ENCODE results near the gene SLC22A3.
"Not testable (repeated sequence)": the region's sequence is repeated elsewhere in the genome, so short reads cannot be mapped to it uniquely, and the experiment has no call there.

SLC22A3 gene

DNA sequence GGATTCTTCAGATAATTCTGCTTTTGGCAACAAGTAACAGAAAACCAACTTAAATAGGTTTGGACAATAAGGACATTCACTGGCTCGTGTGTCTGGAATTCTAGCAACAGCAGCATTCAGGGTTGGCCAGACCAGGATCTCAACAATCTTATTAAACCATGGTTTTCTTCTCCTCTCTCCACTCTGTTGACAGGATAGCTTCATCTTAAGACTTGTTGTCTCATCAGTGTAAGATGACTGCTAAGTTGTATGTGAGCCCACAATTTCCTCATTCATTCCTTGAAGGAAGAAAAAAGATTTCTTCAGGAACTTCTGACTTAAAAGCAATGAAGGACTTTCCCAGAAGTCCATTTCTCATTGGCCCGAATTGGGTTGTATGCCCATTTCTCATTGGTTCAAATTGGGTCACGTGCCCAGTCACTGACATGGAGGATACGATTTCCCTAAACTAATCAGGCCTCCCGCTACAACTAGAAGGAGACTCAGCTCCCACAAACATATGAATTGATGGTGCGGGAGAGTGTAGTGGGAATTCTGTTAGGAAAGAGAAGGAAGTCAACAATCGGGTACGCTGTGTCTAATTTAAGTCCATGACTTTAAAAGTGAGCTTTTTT is 83.7 kb downstream of the SLC22A3 start:
- peaks cover 21% of the 10 kb centered on the region for H3K4me1 ChIP-seq (ENCODE audit: control insufficient read depth, low read depth, low read length)
- no peaks in the 10 kb centered on the region for H3K9me3 ChIP-seq (ENCODE audit: control insufficient read depth, low read depth, low read length)
- no peaks in the 10 kb centered on the region for H3K36me3 ChIP-seq (ENCODE audit: control insufficient read depth, low read depth, low read length)
- H3K27ac ChIP-seq (ENCODE audit: low read length), result no peak overlapping the region
- no peaks in the 10 kb centered on the region for H3K27me3 ChIP-seq (ENCODE audit: control insufficient read depth, insufficient read depth, low read length)
- no peak overlapping the region for H3K4me3 ChIP-seq (ENCODE audit: low read length)
- no peak overlapping the region for H3K9ac ChIP-seq (ENCODE audit: low read length)

DNA sequence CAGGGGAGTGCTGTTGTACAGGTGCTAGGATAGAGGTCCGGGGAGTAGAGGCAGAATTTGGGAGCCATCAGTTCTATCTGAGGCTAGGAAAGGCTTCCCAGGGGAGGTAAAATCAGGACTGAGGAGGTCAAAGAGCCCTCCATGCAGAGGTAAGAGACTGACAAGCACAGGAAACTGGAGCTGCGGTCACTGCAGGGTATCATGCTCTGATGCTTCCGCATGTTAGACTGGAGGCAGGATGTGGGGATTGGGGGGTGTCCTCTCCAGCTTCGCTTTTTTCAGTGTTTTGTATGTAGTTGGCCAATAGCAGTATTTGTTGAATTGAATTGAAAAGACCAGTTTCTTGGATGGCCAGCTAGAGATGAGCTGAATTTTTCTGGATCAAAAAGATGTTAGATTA is 87.8 kb downstream of the SLC22A3 start:
- Histone ChIP-seq H3K9me3 (ENCODE audit: control insufficient read depth, low read depth, low read length) (no peaks in the 10 kb centered on the region), H3K36me3 (ENCODE audit: control insufficient read depth, low read depth, low read length) (no peaks in the 10 kb centered on the region), H3K4me3 (ENCODE audit: low read length) (no peak overlapping the region), H3K4me1 (ENCODE audit: control insufficient read depth, low read depth, low read length) (peaks cover 3% of the 10 kb centered on the region), H3K27me3 (ENCODE audit: control insufficient read depth, insufficient read depth, low read length) (peaks cover 4% of the 10 kb centered on the region), H3K27ac (ENCODE audit: low read length) (no peak overlapping the region), H3K9ac (ENCODE audit: low read length) (no peak overlapping the region)

DNA sequence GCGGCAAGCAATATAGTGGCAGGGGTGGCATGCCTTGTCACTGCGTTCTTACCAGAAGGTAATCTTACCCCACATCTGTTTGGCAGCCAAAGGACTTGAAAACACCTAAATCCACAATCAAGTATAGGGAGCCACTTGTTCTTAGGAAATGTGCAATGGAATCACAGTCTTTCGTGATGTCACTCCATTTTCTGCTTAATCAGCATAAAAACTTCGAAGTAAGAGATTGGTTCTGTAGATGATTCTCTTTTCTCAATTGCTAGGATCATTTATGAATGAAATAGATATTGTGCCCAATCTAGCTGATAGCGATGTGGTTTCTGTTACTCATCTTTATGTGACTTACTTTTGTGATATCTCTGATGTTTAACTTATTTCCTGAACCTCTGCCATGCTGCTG is 89.0 kb downstream of the SLC22A3 start:
- Histone ChIP-seq H3K27ac (ENCODE audit: low read length) (no peak overlapping the region), H3K9me3 (ENCODE audit: control insufficient read depth, low read depth, low read length) (no peaks in the 10 kb centered on the region), H3K9ac (ENCODE audit: low read length) (no peak overlapping the region)

DNA sequence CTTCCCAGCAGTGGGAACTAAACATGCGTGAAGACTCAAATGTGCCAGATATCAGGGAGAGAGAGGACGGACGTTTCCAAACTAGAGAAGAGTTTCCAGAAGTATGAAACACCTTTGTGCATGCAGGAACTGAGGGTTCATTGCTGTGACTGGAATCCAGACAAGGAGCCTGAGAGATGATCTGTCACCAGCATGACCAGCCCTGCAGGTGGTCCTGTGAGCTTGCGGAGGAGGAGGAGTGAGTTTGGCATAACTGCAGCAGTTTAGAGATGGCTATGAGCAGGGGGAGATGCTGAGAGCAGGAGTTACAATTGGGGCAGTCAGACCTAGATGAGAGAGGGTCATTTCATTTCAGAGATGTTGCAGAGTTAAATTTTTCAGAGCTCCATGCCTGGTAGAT is 89.6 kb downstream of the SLC22A3 start:
- Histone ChIP-seq H3K4me3 (ENCODE audit: low read length) (no peak overlapping the region), H3K9me3 (ENCODE audit: control insufficient read depth, low read depth, low read length) (no peaks in the 10 kb centered on the region), H3K27me3 (ENCODE audit: control insufficient read depth, insufficient read depth, low read length) (peaks cover 4% of the 10 kb centered on the region), H3K9ac (ENCODE audit: low read length) (no peak overlapping the region), H3K4me1 (ENCODE audit: control insufficient read depth, low read depth, low read length) (peaks cover 3% of the 10 kb centered on the region), H3K27ac (ENCODE audit: low read length) (no peak overlapping the region), H3K36me3 (ENCODE audit: control insufficient read depth, low read depth, low read length) (no peaks in the 10 kb centered on the region)

More for the DNA sequence above, 89.0 kb downstream of the SLC22A3 start:
- no peaks in the 10 kb centered on the region for H3K36me3 ChIP-seq (ENCODE audit: control insufficient read depth, low read depth, low read length)
- H3K4me1 ChIP-seq (ENCODE audit: control insufficient read depth, low read depth, low read length), result peaks cover 3% of the 10 kb centered on the region
- peaks cover 4% of the 10 kb centered on the region for H3K27me3 ChIP-seq (ENCODE audit: control insufficient read depth, insufficient read depth, low read length)
- no peak overlapping the region for H3K4me3 ChIP-seq (ENCODE audit: low read length)

DNA sequence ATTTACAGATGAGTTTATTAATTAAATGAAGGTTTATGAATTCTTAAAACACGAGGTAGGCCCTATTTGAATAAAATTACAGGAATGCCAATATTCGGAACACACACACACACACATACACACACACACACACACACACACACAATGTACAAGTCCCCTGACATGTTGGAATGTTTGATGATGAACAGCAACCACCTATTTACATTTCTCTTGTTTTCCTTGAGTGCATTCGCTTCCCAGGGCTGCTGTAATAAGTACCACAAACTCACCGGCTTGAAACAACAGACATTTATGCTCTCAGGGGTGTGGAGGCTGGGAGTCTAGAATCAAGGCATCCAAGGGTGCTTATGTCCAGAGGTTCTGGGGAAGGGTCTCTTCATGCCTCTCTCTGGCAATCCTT is 90.3 kb downstream of the SLC22A3 start:
- Histone ChIP-seq H3K36me3 (ENCODE audit: control insufficient read depth, low read depth, low read length) (no peaks in the 10 kb centered on the region), H3K9ac (ENCODE audit: low read length) (no peak overlapping the region), H3K27me3 (ENCODE audit: control insufficient read depth, insufficient read depth, low read length) (peaks cover 4% of the 10 kb centered on the region), H3K4me3 (ENCODE audit: low read length) (no peak overlapping the region), H3K27ac (ENCODE audit: low read length) (no peak overlapping the region), H3K9me3 (ENCODE audit: control insufficient read depth, low read depth, low read length) (no peaks in the 10 kb centered on the region), H3K4me1 (ENCODE audit: control insufficient read depth, low read depth, low read length) (peaks cover 3% of the 10 kb centered on the region)

DNA sequence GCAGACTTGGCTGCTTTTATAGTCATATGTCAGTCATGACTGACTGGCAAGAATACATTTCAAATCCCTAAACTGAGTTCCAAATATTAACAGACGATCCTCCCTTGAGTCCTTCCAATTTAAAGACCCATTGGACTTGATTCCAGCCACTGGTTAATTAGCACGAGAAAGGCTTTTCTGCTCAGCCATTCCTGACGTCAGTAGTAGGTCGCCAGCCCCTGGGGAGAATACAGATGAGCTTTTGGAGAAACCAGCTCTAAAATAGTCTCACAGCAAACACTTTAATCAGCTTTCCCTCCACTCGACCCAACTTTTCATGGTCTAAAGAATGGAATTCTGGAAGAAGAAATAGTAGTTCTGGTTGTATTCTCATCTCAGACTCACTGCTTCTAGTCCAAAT is 91.6 kb downstream of the SLC22A3 start:
- Histone ChIP-seq H3K4me1 (ENCODE audit: control insufficient read depth, low read depth, low read length) (no peaks in the 10 kb centered on the region), H3K9ac (ENCODE audit: low read length) (no peak overlapping the region), H3K27me3 (ENCODE audit: control insufficient read depth, insufficient read depth, low read length) (peaks cover 4% of the 10 kb centered on the region), H3K9me3 (ENCODE audit: control insufficient read depth, low read depth, low read length) (no peaks in the 10 kb centered on the region), H3K4me3 (ENCODE audit: low read length) (no peak overlapping the region), H3K27ac (ENCODE audit: low read length) (no peak overlapping the region), H3K36me3 (ENCODE audit: control insufficient read depth, low read depth, low read length) (no peaks in the 10 kb centered on the region)

DNA sequence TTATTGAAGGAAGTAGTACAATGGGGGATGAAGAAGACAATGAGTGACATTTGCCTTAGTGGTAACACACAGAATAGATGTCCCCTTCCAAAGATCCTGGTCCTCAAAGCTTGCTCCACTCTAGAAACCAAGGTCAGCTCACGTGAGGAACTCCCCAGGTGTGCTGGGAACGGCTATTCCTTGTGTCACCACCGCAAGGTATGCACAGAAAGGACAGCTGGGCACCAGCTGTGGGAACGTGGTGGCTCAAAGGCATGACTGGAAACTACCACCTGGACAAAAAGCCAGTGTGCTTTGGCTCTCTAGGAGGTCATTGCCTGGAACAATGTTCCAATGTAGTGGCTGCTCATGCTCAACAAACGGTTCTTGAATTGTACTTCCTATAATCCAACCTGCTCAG is 94.0 kb downstream of the SLC22A3 start:
- H3K9ac ChIP-seq (ENCODE audit: low read length), result no peak overlapping the region
- no peaks in the 10 kb centered on the region for H3K4me1 ChIP-seq (ENCODE audit: control insufficient read depth, low read depth, low read length)
- no peak overlapping the region for H3K27ac ChIP-seq (ENCODE audit: low read length)
- H3K36me3 ChIP-seq (ENCODE audit: control insufficient read depth, low read depth, low read length), result no peaks in the 10 kb centered on the region
- H3K4me3 ChIP-seq (ENCODE audit: low read length), result no peak overlapping the region
- no peaks in the 10 kb centered on the region for H3K9me3 ChIP-seq (ENCODE audit: control insufficient read depth, low read depth, low read length)
- H3K27me3 ChIP-seq (ENCODE audit: control insufficient read depth, insufficient read depth, low read length), result peaks cover 4% of the 10 kb centered on the region

DNA sequence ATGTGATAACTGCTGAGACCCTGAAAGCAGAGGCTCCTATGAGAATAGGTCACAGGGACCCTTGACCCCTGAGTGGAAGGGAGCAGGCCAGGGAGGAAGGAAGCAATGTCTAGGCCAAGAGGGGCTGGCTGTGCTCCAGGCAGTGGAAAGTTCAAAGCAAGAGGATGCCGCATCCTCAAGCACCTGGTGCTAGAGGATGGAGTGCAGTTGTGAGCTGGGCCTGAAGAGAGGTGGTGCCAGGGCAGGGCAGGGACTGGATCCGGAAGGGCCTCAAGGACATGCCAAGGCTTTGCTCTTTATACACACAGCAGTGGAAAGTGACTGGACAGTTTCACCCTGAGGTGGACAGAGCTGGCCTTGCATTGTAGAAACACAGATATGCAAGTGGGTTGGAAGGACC is 97.0 kb downstream of the SLC22A3 start:
- no peak overlapping the region for H3K4me3 ChIP-seq (ENCODE audit: low read length)
- H3K4me1 ChIP-seq (ENCODE audit: control insufficient read depth, low read depth, low read length), result no peaks in the 10 kb centered on the region
- H3K9me3 ChIP-seq (ENCODE audit: control insufficient read depth, low read depth, low read length), result no peaks in the 10 kb centered on the region
- H3K27me3 ChIP-seq (ENCODE audit: control insufficient read depth, insufficient read depth, low read length), result no peaks in the 10 kb centered on the region
- H3K36me3 ChIP-seq (ENCODE audit: control insufficient read depth, low read depth, low read length), result no peaks in the 10 kb centered on the region
- no peak overlapping the region for H3K27ac ChIP-seq (ENCODE audit: low read length)
- no peak overlapping the region for H3K9ac ChIP-seq (ENCODE audit: low read length)

DNA sequence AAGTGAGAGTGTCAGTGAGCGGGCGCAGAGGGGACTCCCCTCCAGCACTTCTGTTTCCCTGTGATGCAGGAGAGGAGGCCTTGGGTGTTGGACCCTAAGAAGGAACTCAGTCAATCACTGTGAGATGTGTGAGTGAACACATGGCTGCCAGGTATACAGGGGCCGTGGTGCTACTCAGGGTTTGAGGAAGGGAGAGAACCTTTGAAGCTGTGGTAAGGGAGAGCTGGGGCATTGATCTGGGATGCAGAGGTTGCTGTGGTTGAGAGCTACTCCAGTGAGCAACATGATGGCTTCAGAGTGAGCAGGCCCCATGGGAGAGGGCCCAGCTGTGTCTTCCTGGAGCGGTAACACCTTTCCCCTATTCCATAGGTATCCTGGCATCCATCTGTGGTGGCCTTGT is 99.2 kb downstream of the SLC22A3 start:
- Histone ChIP-seq H3K36me3 (ENCODE audit: control insufficient read depth, low read depth, low read length) (no peaks in the 10 kb centered on the region), H3K9ac (ENCODE audit: low read length) (no peak overlapping the region), H3K9me3 (ENCODE audit: control insufficient read depth, low read depth, low read length) (no peaks in the 10 kb centered on the region), H3K4me1 (ENCODE audit: control insufficient read depth, low read depth, low read length) (no peaks in the 10 kb centered on the region), H3K4me3 (ENCODE audit: low read length) (no peak overlapping the region), H3K27ac (ENCODE audit: low read length) (no peak overlapping the region), H3K27me3 (ENCODE audit: control insufficient read depth, insufficient read depth, low read length) (no peaks in the 10 kb centered on the region)

DNA sequence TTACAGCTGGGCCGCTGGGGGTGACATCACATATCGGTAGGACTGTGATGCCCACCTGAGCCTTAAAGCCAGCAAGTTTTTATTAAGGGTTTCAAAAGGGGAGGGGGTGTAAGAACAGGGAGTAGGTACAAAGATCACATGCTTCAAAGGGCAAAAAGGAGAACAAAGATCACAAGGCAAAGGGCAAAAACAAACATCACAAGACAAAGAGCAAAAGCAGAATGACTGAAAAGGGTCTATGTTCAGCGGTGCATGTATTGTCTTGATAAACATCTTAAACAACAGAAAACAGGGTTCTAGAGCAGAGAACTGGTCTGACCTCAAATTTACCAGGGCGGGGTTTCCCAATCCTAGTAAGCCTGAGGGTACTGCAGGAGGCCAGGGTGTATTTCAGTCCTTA is 101.6 kb downstream of the SLC22A3 start:
- H3K36me3 ChIP-seq (ENCODE audit: control insufficient read depth, low read depth, low read length); H3K27me3 ChIP-seq (ENCODE audit: control insufficient read depth, insufficient read depth, low read length); H3K9me3 ChIP-seq (ENCODE audit: control insufficient read depth, low read depth, low read length); H3K4me3 ChIP-seq (ENCODE audit: low read length); H3K9ac ChIP-seq (ENCODE audit: low read length); H3K27ac ChIP-seq (ENCODE audit: low read length); H3K4me1 ChIP-seq (ENCODE audit: control insufficient read depth, low read depth, low read length): not testable (repeated sequence)

DNA sequence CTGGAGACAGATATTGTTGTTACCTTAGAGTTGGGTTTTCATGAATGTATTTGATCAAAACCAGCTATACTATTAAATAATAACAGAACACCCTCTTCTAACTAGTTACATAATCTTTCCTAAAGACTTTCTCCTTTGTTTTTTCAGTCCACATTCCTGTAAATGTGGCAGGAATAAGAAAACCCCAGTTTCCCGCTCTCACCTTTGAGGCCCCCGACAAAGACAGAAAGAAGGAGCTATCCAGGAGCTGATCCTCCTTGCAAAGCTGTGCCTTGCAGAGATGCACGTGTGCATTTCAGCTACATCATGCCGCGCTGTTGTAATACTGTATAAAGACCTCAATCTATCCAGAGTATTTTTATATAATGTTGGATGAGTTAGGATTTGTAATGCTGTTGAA is 102.7 kb downstream of the SLC22A3 start:
- no peaks in the 10 kb centered on the region for H3K27me3 ChIP-seq (ENCODE audit: control insufficient read depth, insufficient read depth, low read length)
- no peak overlapping the region for H3K9ac ChIP-seq (ENCODE audit: low read length)
- no peaks in the 10 kb centered on the region for H3K4me1 ChIP-seq (ENCODE audit: control insufficient read depth, low read depth, low read length)
- no peak overlapping the region for H3K27ac ChIP-seq (ENCODE audit: low read length)
- H3K9me3 ChIP-seq (ENCODE audit: control insufficient read depth, low read depth, low read length), result no peaks in the 10 kb centered on the region
- H3K36me3 ChIP-seq (ENCODE audit: control insufficient read depth, low read depth, low read length), result no peaks in the 10 kb centered on the region
- H3K4me3 ChIP-seq (ENCODE audit: low read length), result no peak overlapping the region

DNA sequence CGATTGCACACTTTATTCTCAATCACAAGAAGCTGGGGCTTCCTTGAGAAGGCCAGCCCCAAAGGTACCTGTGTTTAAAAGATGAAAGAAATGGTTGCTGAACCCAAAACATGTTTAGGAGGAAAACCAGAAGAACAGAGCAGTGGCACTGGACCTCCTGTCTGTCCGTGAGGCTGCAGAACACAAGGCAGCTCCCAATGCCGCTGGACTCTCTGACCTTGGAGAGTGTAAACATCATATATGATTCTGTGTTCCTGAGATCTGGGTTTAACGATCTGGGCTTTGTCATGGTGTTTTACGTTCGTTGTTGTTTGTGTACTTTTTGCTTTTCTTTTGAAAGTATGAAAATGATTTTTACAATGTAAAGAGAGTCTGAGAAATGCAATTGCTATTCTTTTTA is 106.1 kb downstream of the SLC22A3 start:
- Histone ChIP-seq H3K27me3 (ENCODE audit: control insufficient read depth, insufficient read depth, low read length) (no peaks in the 10 kb centered on the region), H3K36me3 (ENCODE audit: control insufficient read depth, low read depth, low read length) (no peaks in the 10 kb centered on the region)

More for the DNA sequence above, 106.1 kb downstream of the SLC22A3 start:
- H3K4me1 ChIP-seq (ENCODE audit: control insufficient read depth, low read depth, low read length), result no peaks in the 10 kb centered on the region
- no peaks in the 10 kb centered on the region for H3K9me3 ChIP-seq (ENCODE audit: control insufficient read depth, low read depth, low read length)
- H3K27ac ChIP-seq (ENCODE audit: low read length), result no peak overlapping the region
- H3K9ac ChIP-seq (ENCODE audit: low read length), result no peak overlapping the region
- H3K4me3 ChIP-seq (ENCODE audit: low read length), result no peak overlapping the region
